AG09309 (cell line): ENCODE results near the gene LY9.
A peak's percentile ranks its signal among the peaks of the same experiment; 100 is the strongest.

ENCODE experiments used
- DNase-seq: peaks from one replicate; pipeline ENCODE4 v3.0.0-alpha.2; 2010; ENCODE audit warnings: low read depth
- H3K4me3 ChIP-seq: 2 replicates; pipeline ENCODE4 v1.5.1; 2011; ENCODE audit warnings: mild to moderate bottlenecking, low read depth, low read length, moderate library complexity; ENCODE audit not compliant: control insufficient read depth
- TF ChIP-seq, protein P1 (sequence below): IDR thresholded peaks from 2 replicates; pipeline ENCODE4 v1.5.1; 2011; ENCODE audit warnings: mild to moderate bottlenecking, low read depth, low read length, inconsistent platforms; ENCODE audit not compliant: insufficient read depth, control insufficient read depth; ENCODE audit errors: missing control alignments

The LY9 gene

DNA sequence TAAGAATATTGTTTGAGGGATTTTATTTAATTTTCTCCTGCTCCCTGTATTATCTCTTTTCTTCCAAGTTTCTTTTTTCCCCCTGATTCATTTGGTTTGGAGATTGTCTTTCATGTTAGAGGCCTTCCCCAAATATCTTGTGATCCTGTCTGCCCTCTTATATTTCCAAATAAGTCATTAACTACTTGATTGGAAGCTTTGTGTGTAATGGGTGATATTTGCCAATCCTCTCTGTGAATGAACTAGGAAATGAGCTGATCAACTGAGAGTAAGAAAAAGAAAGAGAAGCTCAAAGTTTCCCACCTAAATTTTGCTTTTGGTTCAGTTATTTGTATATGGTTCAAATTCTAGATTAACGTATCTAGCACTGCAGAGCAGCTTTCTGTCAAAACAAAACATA is 23.6 kb upstream of the LY9 start:
- H3K4me3 ChIP-seq = no peak overlapping the region
- no peak for DNase-seq
- TF ChIP-seq, protein P1, sequence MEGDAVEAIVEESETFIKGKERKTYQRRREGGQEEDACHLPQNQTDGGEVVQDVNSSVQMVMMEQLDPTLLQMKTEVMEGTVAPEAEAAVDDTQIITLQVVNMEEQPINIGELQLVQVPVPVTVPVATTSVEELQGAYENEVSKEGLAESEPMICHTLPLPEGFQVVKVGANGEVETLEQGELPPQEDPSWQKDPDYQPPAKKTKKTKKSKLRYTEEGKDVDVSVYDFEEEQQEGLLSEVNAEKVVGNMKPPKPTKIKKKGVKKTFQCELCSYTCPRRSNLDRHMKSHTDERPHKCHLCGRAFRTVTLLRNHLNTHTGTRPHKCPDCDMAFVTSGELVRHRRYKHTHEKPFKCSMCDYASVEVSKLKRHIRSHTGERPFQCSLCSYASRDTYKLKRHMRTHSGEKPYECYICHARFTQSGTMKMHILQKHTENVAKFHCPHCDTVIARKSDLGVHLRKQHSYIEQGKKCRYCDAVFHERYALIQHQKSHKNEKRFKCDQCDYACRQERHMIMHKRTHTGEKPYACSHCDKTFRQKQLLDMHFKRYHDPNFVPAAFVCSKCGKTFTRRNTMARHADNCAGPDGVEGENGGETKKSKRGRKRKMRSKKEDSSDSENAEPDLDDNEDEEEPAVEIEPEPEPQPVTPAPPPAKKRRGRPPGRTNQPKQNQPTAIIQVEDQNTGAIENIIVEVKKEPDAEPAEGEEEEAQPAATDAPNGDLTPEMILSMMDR = no peak

DNA sequence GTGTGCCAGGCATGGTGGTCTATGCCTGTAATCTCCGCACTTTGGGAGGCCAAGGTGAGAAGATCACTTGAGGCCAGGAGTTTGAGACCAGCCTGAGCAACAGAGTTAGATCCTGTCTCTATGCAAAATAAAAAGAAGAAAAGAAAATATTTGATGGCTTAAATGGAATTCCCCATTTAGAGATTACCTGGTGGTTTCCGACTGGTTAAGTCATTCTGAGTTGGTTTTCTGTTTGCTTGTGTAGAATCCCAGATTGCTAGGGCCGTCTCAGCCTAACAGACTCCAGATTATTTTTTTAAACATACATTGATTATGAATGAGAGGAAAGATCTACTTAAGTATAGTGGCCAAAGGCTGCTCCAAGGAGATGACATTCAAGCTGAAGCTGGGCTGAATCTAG is 22.9 kb upstream of the LY9 start:
- no peak for DNase-seq
- TF ChIP-seq, protein P1 = no peak
- no peak overlapping the region for H3K4me3 ChIP-seq

DNA sequence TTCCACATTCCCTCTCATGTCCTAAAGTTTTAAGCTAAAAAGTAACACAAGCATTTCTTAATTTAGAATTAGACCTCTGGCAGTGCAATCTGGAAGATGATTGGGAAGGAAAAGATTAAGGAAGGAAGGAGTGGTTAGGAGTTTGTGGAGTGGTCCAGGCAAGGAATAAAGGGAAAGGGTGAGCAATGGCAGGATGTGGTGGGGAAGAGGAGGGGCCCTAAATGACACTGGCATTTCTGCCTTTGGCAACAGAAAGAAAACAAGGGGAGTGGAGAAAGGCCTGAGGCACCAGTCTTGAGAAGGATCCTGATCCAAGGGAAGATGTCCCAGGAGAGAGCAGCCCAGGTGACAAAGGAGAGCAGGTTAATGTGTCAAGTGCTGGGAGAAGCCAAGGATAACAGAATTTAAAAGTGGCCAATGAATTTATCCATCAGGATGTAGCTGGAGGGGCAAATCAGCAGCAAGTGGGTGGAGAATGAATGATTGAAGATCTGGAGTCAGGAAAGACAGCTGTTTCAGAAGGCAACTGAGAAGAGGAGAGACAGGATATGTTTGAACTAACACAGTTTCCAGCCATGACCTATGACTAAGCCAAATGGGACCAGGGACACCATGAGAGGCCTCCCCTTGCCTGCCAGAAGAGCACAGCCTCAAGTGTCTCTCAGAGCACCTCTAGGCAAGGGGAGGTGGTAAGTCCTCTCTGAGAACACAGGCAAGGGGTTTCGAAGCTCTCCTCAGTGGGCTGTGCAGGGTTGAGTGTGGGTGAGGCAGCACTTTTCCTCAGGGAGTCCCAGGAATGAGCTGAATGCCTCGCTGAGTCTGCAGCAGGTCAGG is 20.9 kb upstream of the LY9 start:
- H3K4me3 ChIP-seq = no peak overlapping the region
- TF ChIP-seq, protein P1 = no peak
- DNase-seq = no peak

DNA sequence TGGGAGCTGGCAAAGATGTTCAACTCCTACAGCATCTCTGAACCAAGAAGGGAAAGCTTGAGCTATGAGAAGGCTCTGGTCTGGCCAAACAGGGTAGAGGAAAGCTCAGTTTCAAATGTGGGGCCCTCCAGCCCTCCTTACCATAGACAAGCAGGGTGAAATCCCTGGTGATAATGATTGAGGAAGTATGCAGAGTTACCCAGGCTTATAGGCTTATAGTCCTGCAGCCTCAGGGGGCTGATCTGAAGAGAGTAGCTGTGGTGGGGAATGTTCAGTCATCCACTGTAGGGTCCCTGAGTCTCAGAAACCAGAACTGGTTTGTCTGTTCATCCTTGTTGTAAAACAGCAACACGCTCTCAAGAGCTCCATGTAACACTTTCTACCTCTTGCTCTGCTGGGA is 19.8 kb upstream of the LY9 start:
- H3K4me3 ChIP-seq = no peak overlapping the region
- no peak for DNase-seq
- TF ChIP-seq, protein P1 = no peak

DNA sequence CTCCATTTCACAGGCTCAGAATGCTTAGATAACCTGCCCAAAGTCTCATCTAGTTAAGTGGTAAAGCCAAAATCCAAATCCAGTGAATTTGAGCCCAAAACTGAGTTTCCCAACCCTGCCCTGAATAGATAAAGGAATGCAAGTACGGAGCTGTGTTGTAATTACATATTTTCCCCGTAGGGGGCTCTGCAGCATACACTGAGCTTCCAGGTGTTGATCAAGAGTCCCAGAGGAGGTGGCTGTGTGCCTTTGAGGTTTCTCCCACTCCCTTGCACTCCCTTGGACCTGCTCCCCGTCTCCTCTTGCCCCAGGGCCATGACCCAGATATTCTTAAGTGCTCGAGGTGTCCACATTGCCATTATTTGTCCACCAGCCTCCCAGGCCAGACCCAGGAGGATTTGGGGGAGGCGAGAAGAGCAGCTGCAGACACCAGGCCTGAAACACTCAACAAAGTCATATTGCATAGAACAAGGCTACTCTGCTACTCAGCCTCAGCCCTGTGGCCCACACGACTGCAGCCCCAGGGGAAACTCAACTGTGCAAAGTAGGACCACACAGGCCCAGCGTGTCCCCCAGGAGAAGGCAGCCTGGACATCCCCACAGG is 18.4 kb upstream of the LY9 start:
- DNase-seq = no peak
- TF ChIP-seq, protein P1 = peak; percentile 22
- H3K4me3 ChIP-seq = no peak overlapping the region

DNA sequence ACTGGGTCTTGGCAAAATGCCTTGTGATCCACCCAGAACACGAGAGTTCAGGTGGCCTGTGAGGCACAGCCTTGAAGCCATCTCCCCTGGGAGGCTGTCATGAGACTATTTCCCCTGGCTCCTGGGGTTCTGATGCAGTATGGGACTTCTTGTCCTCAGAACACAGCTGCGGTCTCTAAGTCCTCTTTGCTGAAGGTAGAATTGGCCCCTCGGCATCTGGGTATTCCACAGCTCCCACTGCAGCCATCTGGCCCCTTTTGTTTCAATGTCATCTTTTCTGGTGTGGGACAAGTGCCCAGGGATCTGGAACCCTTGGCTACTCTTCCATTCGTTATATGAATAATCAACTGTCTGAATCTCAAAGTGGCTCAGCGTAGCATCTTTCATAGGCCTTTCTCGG is 17.0 kb upstream of the LY9 start:
- no peak overlapping the region for H3K4me3 ChIP-seq
- TF ChIP-seq, protein P1 = no peak
- DNase-seq = no peak
